Esophagus squamous epithelium (tissue), 5 donors: ENCODE measurements around the gene PDLIM7. TPM values are rescaled to one million over a fixed set of nuclear protein-coding genes. Genes with fewer than 3 reads are reported as not detected.

Experiments used
- DNase-seq: peaks from one replicate; lab custom pipeline; 2025; lab: John Stamatoyannopoulos, UW
- H3K27ac ChIP-seq, 4 donors: fragments of 200-600 bp; sonication (generic); one replicate each; pipeline ENCODE4 v1.5.1; 2016 to 2019; ENCODE audit warnings: mild to moderate bottlenecking in 1 of 4
- H3K27me3 ChIP-seq, 4 donors: fragments of 200-600 bp; sonication (generic); 1 replicate in 3 of 4; 2 replicates in 1 of 4; pipeline versions ENCODE4 v1.5.1 to v1.6.0; 2017 to 2021; ENCODE audit warnings: antibody characterized with exemption in 1 of 4
- H3K36me3 ChIP-seq, 3 donors: fragments of 200-600 bp; sonication (generic); one replicate each; pipeline ENCODE4 v1.5.1; 2016 to 2019
- H3K4me1 ChIP-seq, 3 donors: fragments of 200-600 bp; sonication (generic); one replicate each; pipeline ENCODE4 v1.5.1; 2017 to 2019
- H3K4me3 ChIP-seq, 4 donors: fragments of 200-600 bp; sonication (generic); 1 replicate in 3 of 4; 2 replicates in 1 of 4; pipeline ENCODE4 v1.5.1; 2016 to 2019; ENCODE audit warnings: mild to moderate bottlenecking in 2 of 4, moderate library complexity in 1 of 4
- H3K9me3 ChIP-seq, 3 donors: fragments of 200-600 bp; sonication (generic); one replicate each; pipeline ENCODE4 v1.5.1; 2016 to 2019
- POLR2A ChIP-seq, 4 donors: fragments of 450-650 bp; IDR thresholded peaks; one replicate each; pipeline ENCODE4 v1.6.1; 2017; ENCODE audit warnings: antibody characterized with exemption in 4 of 4, mild to moderate bottlenecking in 4 of 4, moderate library complexity in 3 of 4
- WGBS, 2 donors: methylation state at CpG; one replicate each; pipeline ENCODE4 v1.1.5; 2018; 5-methylcytosine and 5-hydroxymethylcytosine counted together
- intact Hi-C: fragments of 100-400 bp; cut with DNase I; formaldehyde crosslinking; loops from one replicate; pipeline ENCODE4 v1.15.0; 2022
- total RNA-seq, 4 donors: library from RNA; depleted of rRNA; stranded (reverse); fragments of >200 nt; gene quantifications; one replicate each; pipeline ENCODE4 v1.1.0, GENCODE V29; 2016
- TF ChIP-seq, protein P1 (sequence below), 6 experiments: fragments of 450-650 bp in 4 of 6; fragments of 200-600 bp in 2 of 6; sonication (generic) in 2 of 6; IDR thresholded peaks; one replicate each; pipeline ENCODE4 v1.5.1; 2016 to 2019; ENCODE audit warnings: antibody characterized with exemption in 6 of 6, mild to moderate bottlenecking in 4 of 6, moderate library complexity in 4 of 6
- donor health status: DM: yes; HTN: yes; CAD: no.

Gene PDLIM7
- total RNA-seq, 4 donors from 2014 or later = 17.1 to 81.6 (median 33.6) TPM

DNA sequence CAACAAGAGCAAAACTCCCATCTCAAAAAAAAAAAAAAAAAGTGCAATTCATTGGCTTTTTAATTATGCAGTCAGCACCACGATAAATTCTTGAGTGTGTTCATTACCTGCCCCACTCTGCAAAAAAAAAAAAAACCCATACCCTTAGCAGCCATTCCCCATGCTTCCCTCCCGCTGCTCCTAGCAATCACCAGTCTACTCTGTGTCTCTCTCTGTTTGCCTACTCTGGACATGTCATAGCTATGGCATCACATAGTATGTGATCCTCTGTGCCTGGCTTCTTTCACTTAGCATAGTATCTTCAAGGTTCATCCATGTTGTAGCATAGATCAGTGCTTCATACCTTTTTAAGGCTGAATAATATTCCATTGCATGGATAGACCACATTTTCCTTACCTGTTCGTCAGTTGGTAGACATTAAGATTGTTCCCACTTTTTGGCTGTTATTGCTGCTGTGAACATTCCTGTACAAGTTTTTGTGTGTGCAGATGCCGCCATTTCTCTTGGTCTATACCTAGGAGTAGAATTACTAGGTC, 57.8 kb downstream of the PDLIM7 start:
- Histone ChIP-seq H3K27ac (no peak overlapping the region), H3K4me3 (no peak overlapping the region), H3K36me3 (peaks cover 31 to 72% (median 31%) of the 10 kb centered on the region in 3 donors), H3K9me3 (no peaks in the 10 kb centered on the region), H3K4me1 (peaks cover 0 to 18% (median 0%) of the 10 kb centered on the region in 3 donors), H3K27me3 (no peaks in the 10 kb centered on the region)
- 90 to 96% methylated on average over 4 of the region's 4 CpGs for WGBS, 2 donors
- no peak for TF ChIP-seq POLR2A (IDR thresholded peaks at IDR 0.05)
- TF ChIP-seq, protein P1, sequence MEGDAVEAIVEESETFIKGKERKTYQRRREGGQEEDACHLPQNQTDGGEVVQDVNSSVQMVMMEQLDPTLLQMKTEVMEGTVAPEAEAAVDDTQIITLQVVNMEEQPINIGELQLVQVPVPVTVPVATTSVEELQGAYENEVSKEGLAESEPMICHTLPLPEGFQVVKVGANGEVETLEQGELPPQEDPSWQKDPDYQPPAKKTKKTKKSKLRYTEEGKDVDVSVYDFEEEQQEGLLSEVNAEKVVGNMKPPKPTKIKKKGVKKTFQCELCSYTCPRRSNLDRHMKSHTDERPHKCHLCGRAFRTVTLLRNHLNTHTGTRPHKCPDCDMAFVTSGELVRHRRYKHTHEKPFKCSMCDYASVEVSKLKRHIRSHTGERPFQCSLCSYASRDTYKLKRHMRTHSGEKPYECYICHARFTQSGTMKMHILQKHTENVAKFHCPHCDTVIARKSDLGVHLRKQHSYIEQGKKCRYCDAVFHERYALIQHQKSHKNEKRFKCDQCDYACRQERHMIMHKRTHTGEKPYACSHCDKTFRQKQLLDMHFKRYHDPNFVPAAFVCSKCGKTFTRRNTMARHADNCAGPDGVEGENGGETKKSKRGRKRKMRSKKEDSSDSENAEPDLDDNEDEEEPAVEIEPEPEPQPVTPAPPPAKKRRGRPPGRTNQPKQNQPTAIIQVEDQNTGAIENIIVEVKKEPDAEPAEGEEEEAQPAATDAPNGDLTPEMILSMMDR (IDR thresholded peaks at IDR 0.05) = no peak
- no peak for DNase-seq
- intact Hi-C loops = no loop called here

DNA sequence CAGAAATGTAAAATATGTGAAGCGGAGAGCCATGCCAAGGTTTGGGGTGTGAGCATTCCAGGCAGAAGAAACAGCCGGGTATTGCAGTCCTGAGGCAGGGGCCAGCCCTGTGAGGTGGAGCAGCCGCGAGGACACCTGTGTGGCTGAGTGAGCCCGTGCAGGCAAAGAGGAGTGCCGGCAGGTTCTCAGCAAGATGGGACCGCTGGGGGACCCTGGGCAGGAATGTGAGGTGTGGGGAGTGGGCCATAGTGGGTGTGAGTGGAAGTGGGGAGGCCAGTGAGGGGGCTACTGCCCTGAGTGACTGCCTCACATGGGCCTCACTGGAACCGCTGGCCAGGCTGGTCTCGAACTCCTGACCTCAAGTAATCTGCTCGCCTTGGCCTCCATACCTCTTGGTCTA, 58.9 kb downstream of the PDLIM7 start:
- peaks cover 0 to 16% (median 0%) of the 10 kb centered on the region in 3 donors for H3K4me1 ChIP-seq
- H3K9me3 ChIP-seq = no peaks in the 10 kb centered on the region
- H3K36me3 ChIP-seq = peaks cover 41 to 83% (median 42%) of the 10 kb centered on the region in 3 donors
- no peak overlapping the region for H3K27ac ChIP-seq
- intact Hi-C loops = no loop called here
- no peak for DNase-seq
- no peak overlapping the region for H3K4me3 ChIP-seq
- WGBS, 2 donors = 88 to 89% methylated on average over 8 to 9 of the region's 10 CpGs
- TF ChIP-seq, protein P1 (IDR thresholded peaks at IDR 0.05) = no peak
- TF ChIP-seq POLR2A (IDR thresholded peaks at IDR 0.05) = no peak
- no peaks in the 10 kb centered on the region for H3K27me3 ChIP-seq

DNA sequence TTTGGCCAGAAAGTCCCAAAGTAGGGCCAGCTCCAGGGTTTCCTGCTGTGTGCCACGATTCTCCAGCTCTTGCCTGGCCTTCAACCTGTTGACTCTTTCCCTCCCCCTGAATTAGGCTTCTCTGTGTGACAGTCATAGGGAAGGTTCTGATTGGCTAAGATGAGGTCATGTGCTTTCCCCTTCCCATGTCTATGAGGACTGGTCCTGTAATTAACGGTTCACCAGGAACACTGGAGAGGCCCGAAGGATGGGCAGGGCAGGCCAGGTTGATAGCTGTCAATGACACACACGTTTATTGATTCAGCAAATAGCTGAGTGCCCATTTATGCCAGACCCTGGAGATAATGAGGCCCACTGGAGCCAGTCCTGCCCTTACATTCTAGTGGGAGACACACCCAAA, 59.8 kb downstream of the PDLIM7 start:
- TF ChIP-seq POLR2A (IDR thresholded peaks at IDR 0.05) = no peak
- TF ChIP-seq, protein P1 (IDR thresholded peaks at IDR 0.05) = no peak
- no peak for DNase-seq
- intact Hi-C loops = no loop called here
- 51 to 90% methylated on average over 2 to 4 of the region's 4 CpGs for WGBS, 2 donors
- H3K4me3 ChIP-seq = no peak overlapping the region
- no peaks in the 10 kb centered on the region for H3K9me3 ChIP-seq
- no peaks in the 10 kb centered on the region for H3K27me3 ChIP-seq
- peaks cover 0 to 16% (median 4%) of the 10 kb centered on the region in 3 donors for H3K4me1 ChIP-seq
- no peak overlapping the region for H3K27ac ChIP-seq
- peaks cover 50 to 91% (median 51%) of the 10 kb centered on the region in 3 donors for H3K36me3 ChIP-seq

DNA sequence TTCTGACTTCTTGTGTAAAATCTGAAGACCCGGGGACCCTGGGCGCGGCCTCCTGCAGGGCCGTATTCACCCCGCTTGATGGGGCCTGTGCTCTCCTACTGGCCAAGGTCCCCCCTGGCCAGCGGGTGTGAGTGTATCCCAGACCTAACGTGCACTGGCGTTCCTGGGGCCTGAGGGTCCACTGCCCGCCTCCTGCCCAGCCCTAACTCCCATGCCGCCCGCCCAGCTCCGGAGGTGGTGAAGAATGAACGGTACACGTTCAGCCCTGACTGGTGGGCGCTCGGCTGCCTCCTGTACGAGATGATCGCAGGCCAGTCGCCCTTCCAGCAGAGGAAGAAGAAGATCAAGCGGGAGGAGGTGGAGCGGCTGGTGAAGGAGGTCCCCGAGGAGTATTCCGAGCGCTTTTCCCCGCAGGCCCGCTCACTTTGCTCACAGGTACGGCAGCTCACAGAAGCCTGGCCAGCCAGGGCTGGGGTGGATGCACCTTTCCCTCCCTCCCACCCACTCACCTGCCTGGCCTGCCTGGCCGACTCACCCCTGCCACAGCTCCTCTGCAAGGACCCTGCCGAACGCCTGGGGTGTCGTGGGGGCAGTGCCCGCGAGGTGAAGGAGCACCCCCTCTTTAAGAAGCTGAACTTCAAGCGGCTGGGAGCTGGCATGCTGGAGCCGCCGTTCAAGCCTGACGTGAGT, 61.4 kb downstream of the PDLIM7 start:
- intact Hi-C loops = no loop called here
- Histone ChIP-seq H3K27me3 (no peaks in the 10 kb centered on the region), H3K27ac (no peak overlapping the region), H3K4me3 (no peak overlapping the region), H3K4me1 (peaks cover 12 to 32% (median 21%) of the 10 kb centered on the region in 3 donors), H3K9me3 (no peaks in the 10 kb centered on the region), H3K36me3 (peaks cover 47 to 91% (median 55%) of the 10 kb centered on the region in 3 donors)
- no peak for DNase-seq
- WGBS, 2 donors = 88 to 100% methylated on average over 6 to 15 of the region's 37 CpGs
- TF ChIP-seq, protein P1 (IDR thresholded peaks at IDR 0.05) = no peak
- TF ChIP-seq POLR2A (IDR thresholded peaks at IDR 0.05) = no peak
